ENCODE measurements around the gene OVOL3.

OVOL3 gene

GRCh38 chr19:36100476-36100875 is 10.5 kb upstream of the OVOL3 start:
- Histone ChIP-seq H3K9me3 (ENCODE audit: control insufficient read depth in 5 of 5, low read length in 5 of 5) (no peaks in the 10 kb centered on the region), H3K9ac (ENCODE audit: low read length in 5 of 5) (peak overlapping the region in 1 of 5 donors; percentile 12), H3K4me1 (ENCODE audit: control insufficient read depth in 5 of 5, insufficient read depth in 5 of 5, low read length in 5 of 5) (peaks cover 0 to 9% (median 0%) of the 10 kb centered on the region in 5 donors), H3K36me3 (ENCODE audit: control insufficient read depth in 5 of 5, insufficient read depth in 5 of 5, low read length in 5 of 5) (peaks cover 0 to 5% (median 3%) of the 10 kb centered on the region in 5 donors), H3K4me3 (ENCODE audit: low read depth in 1 of 5, low read length in 5 of 5) (no peak overlapping the region), H3K27me3 (ENCODE audit: control insufficient read depth in 5 of 5, insufficient read depth in 4 of 5, low read length in 5 of 5) (no peaks in the 10 kb centered on the region), H3K27ac (ENCODE audit: low read depth, low read length) (no peak overlapping the region)

GRCh38 chr19:36101550-36102327 is 9.2 kb upstream of the OVOL3 start:
- Histone ChIP-seq H3K4me1 (ENCODE audit: control insufficient read depth in 5 of 5, insufficient read depth in 5 of 5, low read length in 5 of 5) (peaks cover 0 to 9% (median 0%) of the 10 kb centered on the region in 5 donors), H3K9ac (ENCODE audit: low read length in 5 of 5) (peak overlapping the region in 1 of 5 donors; percentile 7), H3K9me3 (ENCODE audit: control insufficient read depth in 5 of 5, low read length in 5 of 5) (no peaks in the 10 kb centered on the region), H3K4me3 (ENCODE audit: low read depth in 1 of 5, low read length in 5 of 5) (no peak overlapping the region), H3K27me3 (ENCODE audit: control insufficient read depth in 5 of 5, insufficient read depth in 4 of 5, low read length in 5 of 5) (no peaks in the 10 kb centered on the region), H3K27ac (ENCODE audit: low read depth, low read length) (no peak overlapping the region), H3K36me3 (ENCODE audit: control insufficient read depth in 5 of 5, insufficient read depth in 5 of 5, low read length in 5 of 5) (peaks cover 0 to 10% (median 6%) of the 10 kb centered on the region in 5 donors)

- Histone ChIP-seq H3K4me1 (ENCODE audit: control insufficient read depth in 5 of 5, insufficient read depth in 5 of 5, low read length in 5 of 5) (peaks cover 0 to 6% (median 0%) of the 10 kb centered on the region in 5 donors), H3K27ac (ENCODE audit: low read depth, low read length) (no peak overlapping the region), H3K9me3 (ENCODE audit: control insufficient read depth in 5 of 5, low read length in 5 of 5) (no peaks in the 10 kb centered on the region), H3K27me3 (ENCODE audit: control insufficient read depth in 5 of 5, insufficient read depth in 4 of 5, low read length in 5 of 5) (no peaks in the 10 kb centered on the region), H3K9ac (ENCODE audit: low read length in 5 of 5) (no peak overlapping the region), H3K4me3 (ENCODE audit: low read depth in 1 of 5, low read length in 5 of 5) (no peak overlapping the region), H3K36me3 (ENCODE audit: control insufficient read depth in 5 of 5, insufficient read depth in 5 of 5, low read length in 5 of 5) (peaks cover 0 to 20% (median 7%) of the 10 kb centered on the region in 5 donors)
Measured at GRCh38 chr19:36103040-36103626, 7.8 kb upstream of the OVOL3 start.

GRCh38 chr19:36103842-36104552 is 6.9 kb upstream of the OVOL3 start:
- no peak overlapping the region for H3K27ac ChIP-seq (ENCODE audit: low read depth, low read length)
- peaks cover 0 to 6% (median 0%) of the 10 kb centered on the region in 5 donors for H3K4me1 ChIP-seq (ENCODE audit: control insufficient read depth in 5 of 5, insufficient read depth in 5 of 5, low read length in 5 of 5)
- no peak overlapping the region for H3K4me3 ChIP-seq (ENCODE audit: low read depth in 1 of 5, low read length in 5 of 5)
- no peak overlapping the region for H3K9ac ChIP-seq (ENCODE audit: low read length in 5 of 5)
- no peaks in the 10 kb centered on the region for H3K27me3 ChIP-seq (ENCODE audit: control insufficient read depth in 5 of 5, insufficient read depth in 4 of 5, low read length in 5 of 5)
- H3K9me3 ChIP-seq (ENCODE audit: control insufficient read depth in 5 of 5, low read length in 5 of 5) = no peaks in the 10 kb centered on the region
- H3K36me3 ChIP-seq (ENCODE audit: control insufficient read depth in 5 of 5, insufficient read depth in 5 of 5, low read length in 5 of 5) = peaks cover 0 to 20% (median 7%) of the 10 kb centered on the region in 5 donors

- H3K27me3 ChIP-seq (ENCODE audit: control insufficient read depth in 5 of 5, insufficient read depth in 4 of 5, low read length in 5 of 5) = no peaks in the 10 kb centered on the region
- H3K9ac ChIP-seq (ENCODE audit: low read length in 5 of 5) = no peak overlapping the region
- no peak overlapping the region for H3K27ac ChIP-seq (ENCODE audit: low read depth, low read length)
- peaks cover 0 to 28% (median 9%) of the 10 kb centered on the region in 5 donors for H3K36me3 ChIP-seq (ENCODE audit: control insufficient read depth in 5 of 5, insufficient read depth in 5 of 5, low read length in 5 of 5)
- H3K4me1 ChIP-seq (ENCODE audit: control insufficient read depth in 5 of 5, insufficient read depth in 5 of 5, low read length in 5 of 5) = no peaks in the 10 kb centered on the region
- no peak overlapping the region for H3K4me3 ChIP-seq (ENCODE audit: low read depth in 1 of 5, low read length in 5 of 5)
- H3K9me3 ChIP-seq (ENCODE audit: control insufficient read depth in 5 of 5, low read length in 5 of 5) = no peaks in the 10 kb centered on the region
Measured at GRCh38 chr19:36106441-36106840, 4.5 kb upstream of the OVOL3 start.

- H3K9ac ChIP-seq (ENCODE audit: low read length in 5 of 5) = no peak overlapping the region
- H3K27me3 ChIP-seq (ENCODE audit: control insufficient read depth in 5 of 5, insufficient read depth in 4 of 5, low read length in 5 of 5) = no peaks in the 10 kb centered on the region
- H3K27ac ChIP-seq (ENCODE audit: low read depth, low read length) = no peak overlapping the region
- H3K4me1 ChIP-seq (ENCODE audit: control insufficient read depth in 5 of 5, insufficient read depth in 5 of 5, low read length in 5 of 5) = no peaks in the 10 kb centered on the region
- H3K4me3 ChIP-seq (ENCODE audit: low read depth in 1 of 5, low read length in 5 of 5) = no peak overlapping the region
- no peaks in the 10 kb centered on the region for H3K9me3 ChIP-seq (ENCODE audit: control insufficient read depth in 5 of 5, low read length in 5 of 5)
- peaks cover 0 to 30% (median 12%) of the 10 kb centered on the region in 5 donors for H3K36me3 ChIP-seq (ENCODE audit: control insufficient read depth in 5 of 5, insufficient read depth in 5 of 5, low read length in 5 of 5)
Measured at GRCh38 chr19:36106991-36107390, 4.0 kb upstream of the OVOL3 start.

- no peak overlapping the region for H3K27ac ChIP-seq (ENCODE audit: low read depth, low read length)
- no peak overlapping the region for H3K9ac ChIP-seq (ENCODE audit: low read length in 5 of 5)
- H3K4me1 ChIP-seq (ENCODE audit: control insufficient read depth in 5 of 5, insufficient read depth in 5 of 5, low read length in 5 of 5) = peaks cover 0 to 4% (median 4%) of the 10 kb centered on the region in 5 donors
- no peaks in the 10 kb centered on the region for H3K27me3 ChIP-seq (ENCODE audit: control insufficient read depth in 5 of 5, insufficient read depth in 4 of 5, low read length in 5 of 5)
- H3K9me3 ChIP-seq (ENCODE audit: control insufficient read depth in 5 of 5, low read length in 5 of 5) = no peaks in the 10 kb centered on the region
- peaks cover 0 to 46% (median 23%) of the 10 kb centered on the region in 5 donors for H3K36me3 ChIP-seq (ENCODE audit: control insufficient read depth in 5 of 5, insufficient read depth in 5 of 5, low read length in 5 of 5)
- no peak overlapping the region for H3K4me3 ChIP-seq (ENCODE audit: low read depth in 1 of 5, low read length in 5 of 5)
Measured at GRCh38 chr19:36108684-36109083, 2.3 kb upstream of the OVOL3 start.

GRCh38 chr19:36111200-36111539 is 227 bp downstream of the OVOL3 start:
- Histone ChIP-seq H3K27me3 (ENCODE audit: control insufficient read depth in 5 of 5, insufficient read depth in 4 of 5, low read length in 5 of 5) (no peaks in the 10 kb centered on the region), H3K4me1 (ENCODE audit: control insufficient read depth in 5 of 5, insufficient read depth in 5 of 5, low read length in 5 of 5) (peaks cover 5 to 23% (median 20%) of the 10 kb centered on the region in 5 donors), H3K9me3 (ENCODE audit: control insufficient read depth in 5 of 5, low read length in 5 of 5) (no peaks in the 10 kb centered on the region), H3K9ac (ENCODE audit: low read length in 5 of 5) (peak overlapping the region in 1 of 5 donors; percentile 30), H3K4me3 (ENCODE audit: low read depth in 1 of 5, low read length in 5 of 5) (no peak overlapping the region), H3K27ac (ENCODE audit: low read depth, low read length) (no peak overlapping the region), H3K36me3 (ENCODE audit: control insufficient read depth in 5 of 5, insufficient read depth in 5 of 5, low read length in 5 of 5) (peaks cover 0 to 41% (median 19%) of the 10 kb centered on the region in 5 donors)

GRCh38 chr19:36112678-36113077 is 1.7 kb downstream of the OVOL3 start:
- Histone ChIP-seq H3K4me3 (ENCODE audit: low read depth in 1 of 5, low read length in 5 of 5) (no peak overlapping the region), H3K27me3 (ENCODE audit: control insufficient read depth in 5 of 5, insufficient read depth in 4 of 5, low read length in 5 of 5) (no peaks in the 10 kb centered on the region), H3K36me3 (ENCODE audit: control insufficient read depth in 5 of 5, insufficient read depth in 5 of 5, low read length in 5 of 5) (peaks cover 0 to 34% (median 21%) of the 10 kb centered on the region in 5 donors), H3K27ac (ENCODE audit: low read depth, low read length) (no peak overlapping the region), H3K9me3 (ENCODE audit: control insufficient read depth in 5 of 5, low read length in 5 of 5) (no peaks in the 10 kb centered on the region), H3K4me1 (ENCODE audit: control insufficient read depth in 5 of 5, insufficient read depth in 5 of 5, low read length in 5 of 5) (peaks cover 8 to 30% (median 23%) of the 10 kb centered on the region in 5 donors), H3K9ac (ENCODE audit: low read length in 5 of 5) (no peak overlapping the region)

GRCh38 chr19:36113425-36113824 is 2.5 kb downstream of the OVOL3 start:
- Histone ChIP-seq H3K27me3 (ENCODE audit: control insufficient read depth in 5 of 5, insufficient read depth in 4 of 5, low read length in 5 of 5) (no peaks in the 10 kb centered on the region), H3K36me3 (ENCODE audit: control insufficient read depth in 5 of 5, insufficient read depth in 5 of 5, low read length in 5 of 5) (peaks cover 0 to 35% (median 25%) of the 10 kb centered on the region in 5 donors), H3K4me1 (ENCODE audit: control insufficient read depth in 5 of 5, insufficient read depth in 5 of 5, low read length in 5 of 5) (peaks cover 8 to 30% (median 23%) of the 10 kb centered on the region in 5 donors), H3K9me3 (ENCODE audit: control insufficient read depth in 5 of 5, low read length in 5 of 5) (no peaks in the 10 kb centered on the region), H3K27ac (ENCODE audit: low read depth, low read length) (no peak overlapping the region), H3K4me3 (ENCODE audit: low read depth in 1 of 5, low read length in 5 of 5) (peak overlapping the region in 3 of 5 donors; percentile 78 to 88 (median 81)), H3K9ac (ENCODE audit: low read length in 5 of 5) (peak overlapping the region in 1 of 5 donors; percentile 85)
